ENCODE measurements around the gene TPRG1L. TPM values are rescaled to one million over a fixed set of nuclear protein-coding genes. Genes with fewer than 3 reads are reported as not detected.

The TPRG1L gene
- total RNA-seq, 6 experiments from 2014 or later = 51.8 to 63.5 (median 58.0) TPM

DNA sequence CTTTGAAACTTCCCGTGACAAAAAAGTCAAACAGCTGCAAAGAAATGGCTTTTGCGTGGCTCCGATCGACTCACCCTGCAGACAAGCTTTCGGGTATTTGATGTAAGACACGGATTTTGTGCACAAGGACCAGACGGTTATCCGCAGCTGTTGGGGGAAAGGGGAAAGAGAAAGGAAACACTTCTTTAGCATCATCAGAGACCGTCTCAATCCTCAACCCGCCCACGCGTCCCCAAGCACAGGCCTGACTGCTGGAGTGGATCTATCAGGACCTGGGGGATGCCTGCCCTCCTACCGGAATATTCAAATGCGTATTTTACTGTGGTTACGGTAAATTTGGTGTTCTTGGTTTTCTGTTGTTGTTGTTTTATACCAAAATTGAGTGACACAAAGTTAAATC, 13.9 kb downstream of the TPRG1L start:
- DNase-seq = no peak
- Mint-ChIP-seq H3K9me3 (no peaks in the 10 kb centered on the region), H3K4me3 (no peak overlapping the region), H3K27me3 (ENCODE audit: insufficient read depth) (no peaks in the 10 kb centered on the region), H3K27ac (no peak overlapping the region), H3K36me3 (ENCODE audit: low read depth) (peaks cover 7% of the 10 kb centered on the region; the same call in 1 of the 2 replicates), H3K4me1 (ENCODE audit: low read depth) (no peaks in the 10 kb centered on the region)
- TF ChIP-seq, protein P1, sequence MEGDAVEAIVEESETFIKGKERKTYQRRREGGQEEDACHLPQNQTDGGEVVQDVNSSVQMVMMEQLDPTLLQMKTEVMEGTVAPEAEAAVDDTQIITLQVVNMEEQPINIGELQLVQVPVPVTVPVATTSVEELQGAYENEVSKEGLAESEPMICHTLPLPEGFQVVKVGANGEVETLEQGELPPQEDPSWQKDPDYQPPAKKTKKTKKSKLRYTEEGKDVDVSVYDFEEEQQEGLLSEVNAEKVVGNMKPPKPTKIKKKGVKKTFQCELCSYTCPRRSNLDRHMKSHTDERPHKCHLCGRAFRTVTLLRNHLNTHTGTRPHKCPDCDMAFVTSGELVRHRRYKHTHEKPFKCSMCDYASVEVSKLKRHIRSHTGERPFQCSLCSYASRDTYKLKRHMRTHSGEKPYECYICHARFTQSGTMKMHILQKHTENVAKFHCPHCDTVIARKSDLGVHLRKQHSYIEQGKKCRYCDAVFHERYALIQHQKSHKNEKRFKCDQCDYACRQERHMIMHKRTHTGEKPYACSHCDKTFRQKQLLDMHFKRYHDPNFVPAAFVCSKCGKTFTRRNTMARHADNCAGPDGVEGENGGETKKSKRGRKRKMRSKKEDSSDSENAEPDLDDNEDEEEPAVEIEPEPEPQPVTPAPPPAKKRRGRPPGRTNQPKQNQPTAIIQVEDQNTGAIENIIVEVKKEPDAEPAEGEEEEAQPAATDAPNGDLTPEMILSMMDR (IDR thresholded peaks at IDR 0.05) = no peak

DNA sequence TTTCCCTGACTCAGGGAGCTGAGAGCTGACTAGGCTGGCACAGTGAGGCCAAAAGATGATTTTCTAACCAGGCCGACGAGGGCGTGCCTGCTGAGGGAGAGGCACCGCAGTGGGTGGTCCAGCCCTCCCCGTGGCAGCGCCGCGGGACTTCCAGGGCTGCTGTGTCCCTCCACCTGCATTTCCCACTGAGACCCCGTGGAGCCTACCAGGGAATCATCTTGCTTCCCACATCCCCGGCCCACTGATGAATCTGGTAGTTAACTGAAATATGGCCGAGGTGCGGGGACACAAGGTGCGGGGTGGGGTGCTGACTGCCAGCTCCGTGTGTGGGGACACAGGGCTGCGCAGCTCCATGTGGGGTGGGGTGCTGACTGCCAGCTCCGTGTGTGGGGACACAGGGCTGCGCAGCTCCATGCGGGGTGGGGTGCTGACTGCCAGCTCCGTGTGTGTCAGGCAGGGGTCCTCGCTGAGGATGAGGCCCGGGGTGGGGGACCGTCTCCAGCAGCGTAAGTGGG, 14.6 kb downstream of the TPRG1L start:
- Mint-ChIP-seq H3K27me3 (ENCODE audit: insufficient read depth) (no peaks in the 10 kb centered on the region), H3K36me3 (ENCODE audit: low read depth) (peaks cover 7% of the 10 kb centered on the region; the same call in 1 of the 2 replicates), H3K4me3 (no peak overlapping the region), H3K27ac (no peak overlapping the region), H3K9me3 (no peaks in the 10 kb centered on the region), H3K4me1 (ENCODE audit: low read depth) (no peaks in the 10 kb centered on the region)
- DNase-seq = no peak
- TF ChIP-seq, protein P1 (IDR thresholded peaks at IDR 0.05) = no peak

DNA sequence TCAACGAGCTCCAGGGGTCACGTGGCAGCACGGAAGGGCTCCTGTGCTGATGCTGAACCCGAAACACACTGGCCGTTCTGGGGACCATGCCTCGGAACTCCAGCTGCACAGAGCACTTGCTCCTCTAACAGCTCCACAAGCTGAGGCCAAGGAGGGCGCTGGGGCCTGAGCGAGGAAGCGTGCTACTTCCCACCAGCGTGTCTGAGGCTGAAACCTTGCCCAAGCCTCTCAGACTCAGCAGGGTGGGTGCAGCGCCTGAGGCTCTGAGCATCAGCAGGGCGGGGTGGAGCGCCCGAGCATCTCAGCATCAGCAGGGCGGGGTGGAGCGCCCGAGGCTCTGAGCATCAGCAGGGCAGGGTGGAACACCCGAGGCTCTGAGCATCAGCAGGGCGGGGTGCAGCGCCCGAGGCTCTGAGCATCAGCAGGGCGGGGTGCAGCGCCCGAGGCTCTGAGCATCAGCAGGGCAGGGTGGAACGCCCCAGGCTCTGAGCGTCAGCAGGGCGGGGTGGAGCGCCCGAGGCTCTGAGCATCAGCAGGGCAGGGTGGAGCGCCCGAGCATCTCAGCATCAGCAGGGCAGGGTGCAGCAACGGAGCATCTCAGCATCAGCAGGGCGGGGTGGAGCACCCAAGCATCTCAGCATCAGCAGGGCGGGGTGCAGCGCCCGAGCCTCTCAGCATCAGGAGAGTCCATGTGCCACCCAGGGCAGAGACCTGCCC, 15.5 kb downstream of the TPRG1L start:
- no peak overlapping the region for H3K4me3 Mint-ChIP-seq
- TF ChIP-seq, protein P1 (IDR thresholded peaks at IDR 0.05) = no peak
- peaks cover 7% of the 10 kb centered on the region; the same call in 1 of the 2 replicates for H3K36me3 Mint-ChIP-seq (ENCODE audit: low read depth)
- DNase-seq = no peak
- H3K27ac Mint-ChIP-seq = no peak overlapping the region
- no peaks in the 10 kb centered on the region for H3K9me3 Mint-ChIP-seq
- no peaks in the 10 kb centered on the region for H3K27me3 Mint-ChIP-seq (ENCODE audit: insufficient read depth)
- no peaks in the 10 kb centered on the region for H3K4me1 Mint-ChIP-seq (ENCODE audit: low read depth)

DNA sequence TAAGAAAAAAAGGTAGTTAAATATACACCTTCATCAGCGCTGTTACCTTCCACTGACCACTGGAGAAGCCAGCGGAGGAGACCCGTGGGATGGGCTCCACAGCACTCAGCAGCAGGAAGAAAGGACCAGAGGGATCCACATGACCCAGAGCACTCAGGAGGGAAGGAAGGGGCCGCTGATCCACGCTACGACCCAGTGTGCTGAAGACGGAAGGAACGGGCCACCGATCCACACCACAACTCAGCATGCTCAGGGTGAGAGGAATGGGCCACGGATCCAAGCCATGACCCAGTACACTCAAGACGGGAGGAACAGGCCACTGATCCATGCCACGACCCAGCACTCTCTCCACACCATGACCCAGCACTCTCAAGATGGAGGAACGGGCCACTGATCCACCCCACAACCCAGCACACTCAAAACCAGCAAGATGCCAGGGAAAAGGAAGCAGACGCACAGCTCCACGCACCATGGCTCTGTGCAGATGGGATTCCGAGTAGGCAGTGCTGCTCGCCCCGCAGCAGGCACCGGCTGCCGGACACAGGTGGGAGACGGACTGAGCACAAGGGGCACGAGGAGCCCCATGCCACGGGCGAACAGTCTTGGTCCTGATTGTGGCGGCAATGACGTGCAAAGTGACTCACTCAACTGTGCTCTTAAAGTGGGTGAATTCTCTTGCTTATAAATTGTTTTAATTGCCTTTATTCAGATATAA, 16.4 kb downstream of the TPRG1L start:
- no peaks in the 10 kb centered on the region for H3K4me1 Mint-ChIP-seq (ENCODE audit: low read depth)
- H3K27ac Mint-ChIP-seq = no peak overlapping the region
- H3K9me3 Mint-ChIP-seq = no peaks in the 10 kb centered on the region
- peaks cover 7% of the 10 kb centered on the region; the same call in 1 of the 2 replicates for H3K36me3 Mint-ChIP-seq (ENCODE audit: low read depth)
- no peaks in the 10 kb centered on the region for H3K27me3 Mint-ChIP-seq (ENCODE audit: insufficient read depth)
- no peak overlapping the region for H3K4me3 Mint-ChIP-seq
- no peak for DNase-seq
- TF ChIP-seq, protein P1 (IDR thresholded peaks at IDR 0.05) = no peak

DNA sequence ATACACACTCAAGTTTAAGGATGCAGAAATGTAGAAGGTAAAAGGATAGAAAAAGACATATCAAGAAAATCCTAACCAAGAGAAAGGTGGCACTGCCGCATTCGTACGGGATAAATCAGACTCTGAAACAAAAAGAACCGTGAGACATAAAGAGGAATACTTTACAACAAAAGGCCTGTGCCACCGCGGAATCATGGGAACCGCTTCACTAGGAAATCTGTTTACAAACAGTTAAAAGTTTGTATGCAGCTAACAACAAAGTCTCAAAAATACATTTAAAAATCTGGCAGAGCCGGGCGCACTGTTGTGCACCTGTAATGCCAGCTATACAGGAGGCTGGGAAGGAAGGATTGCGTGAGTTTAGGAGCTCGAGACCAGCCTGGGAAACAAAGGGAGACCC, 17.0 kb downstream of the TPRG1L start:
- Mint-ChIP-seq H3K27ac (no peak overlapping the region), H3K4me3 (no peak overlapping the region), H3K27me3 (ENCODE audit: insufficient read depth) (no peaks in the 10 kb centered on the region), H3K9me3 (no peaks in the 10 kb centered on the region), H3K4me1 (ENCODE audit: low read depth) (no peaks in the 10 kb centered on the region), H3K36me3 (ENCODE audit: low read depth) (peaks cover 1% of the 10 kb centered on the region; the same call in 1 of the 2 replicates)
- no peak for DNase-seq
- TF ChIP-seq, protein P1 (IDR thresholded peaks at IDR 0.05) = no peak
